ENCODE results near the gene OR2A12.
"Not testable (repeated sequence)": the region's sequence is repeated elsewhere in the genome, so short reads cannot be mapped to it uniquely, and the experiment has no call there.

OR2A12 gene

DNA sequence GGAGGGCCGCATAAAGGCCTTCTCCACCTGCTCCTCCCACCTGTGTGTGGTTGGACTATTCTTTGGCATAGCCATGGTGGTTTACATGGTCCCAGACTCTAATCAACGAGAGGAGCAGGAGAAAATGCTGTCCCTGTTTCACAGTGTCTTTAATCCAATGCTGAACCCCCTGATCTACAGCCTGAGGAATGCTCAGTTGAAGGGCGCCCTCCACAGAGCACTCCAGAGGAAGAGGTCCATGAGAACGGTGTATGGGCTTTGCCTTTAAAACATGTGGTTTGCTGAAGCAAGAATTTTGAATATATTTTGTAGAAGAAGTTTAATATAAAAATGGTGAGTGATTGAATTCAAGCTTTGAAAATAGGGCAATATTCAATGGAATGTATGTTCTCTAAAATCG lies 24.2 kb downstream of the OR2A12 start:
- Histone ChIP-seq H3K27ac (ENCODE audit: insufficient read depth, low read length, poor library complexity, severe bottlenecking) (no peak overlapping the region), H3K9me3 (ENCODE audit: control insufficient read depth, low read length) (no peaks in the 10 kb centered on the region)

DNA sequence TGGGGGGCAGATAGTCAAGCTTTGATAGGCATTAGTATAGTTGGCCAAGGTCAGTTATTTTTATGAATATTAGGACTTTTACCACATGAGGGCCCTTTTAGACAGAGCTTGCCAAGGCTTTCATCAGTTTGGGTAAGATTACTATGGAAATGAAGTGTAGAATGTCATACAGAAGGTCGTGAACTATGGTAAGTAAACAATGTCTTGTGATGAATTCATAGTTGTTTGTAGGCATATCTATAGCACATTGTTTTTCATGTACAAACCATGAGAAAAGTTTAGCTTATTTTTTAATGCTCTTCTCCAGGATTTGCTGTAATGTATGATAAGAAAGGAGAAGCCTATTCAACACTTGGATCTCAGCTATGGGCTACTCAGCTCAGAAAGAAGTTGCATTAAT lies 27.6 kb downstream of the OR2A12 start:
- Histone ChIP-seq H3K4me3 (ENCODE audit: insufficient read depth, low read depth, low read length, poor library complexity, severe bottlenecking) (no peak overlapping the region), H3K36me3 (ENCODE audit: control insufficient read depth, insufficient read depth, low read length) (no peaks in the 10 kb centered on the region), H3K9me3 (ENCODE audit: control insufficient read depth, low read length) (no peaks in the 10 kb centered on the region), H3K4me1 (ENCODE audit: control insufficient read depth, insufficient read depth, low read length, poor library complexity, severe bottlenecking) (no peaks in the 10 kb centered on the region), H3K27me3 (replicated peaks; ENCODE audit: control insufficient read depth, insufficient read depth, low read length, poor library complexity, severe bottlenecking) (peaks cover 3% of the 10 kb centered on the region), H3K27ac (ENCODE audit: insufficient read depth, low read length, poor library complexity, severe bottlenecking) (no peak overlapping the region)
- DNase-seq = no peak

More for the DNA sequence above, 24.2 kb downstream of the OR2A12 start:
- Histone ChIP-seq H3K4me3 (ENCODE audit: insufficient read depth, low read depth, low read length, poor library complexity, severe bottlenecking) (no peak overlapping the region), H3K36me3 (ENCODE audit: control insufficient read depth, insufficient read depth, low read length) (no peaks in the 10 kb centered on the region), H3K4me1 (ENCODE audit: control insufficient read depth, insufficient read depth, low read length, poor library complexity, severe bottlenecking) (no peaks in the 10 kb centered on the region), H3K27me3 (replicated peaks; ENCODE audit: control insufficient read depth, insufficient read depth, low read length, poor library complexity, severe bottlenecking) (peaks cover 3% of the 10 kb centered on the region)
- no peak for DNase-seq

DNA sequence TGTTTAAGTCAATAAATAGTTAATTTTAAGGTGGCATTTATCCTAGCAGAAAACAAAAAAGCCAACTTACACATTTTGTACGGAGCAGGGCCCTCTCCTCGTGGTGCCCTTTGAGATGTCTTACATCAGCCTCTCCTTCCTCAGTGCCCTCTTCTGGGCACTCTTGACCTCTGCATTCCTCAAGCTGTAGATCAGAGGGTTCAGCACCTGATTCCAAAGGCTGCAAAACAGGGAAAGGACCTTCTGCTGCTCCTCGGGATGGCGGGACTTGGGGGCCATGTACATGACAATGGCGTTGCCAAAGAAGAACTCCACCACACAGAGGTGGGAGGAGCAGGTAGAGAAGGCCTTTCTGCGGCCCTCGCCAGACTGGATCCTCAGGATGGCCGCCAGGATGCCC lies 32.3 kb downstream of the OR2A12 start:
- DNase-seq = no peak
- Histone ChIP-seq H3K4me1 (ENCODE audit: control insufficient read depth, insufficient read depth, low read length, poor library complexity, severe bottlenecking) (no peaks in the 10 kb centered on the region), H3K27ac (ENCODE audit: insufficient read depth, low read length, poor library complexity, severe bottlenecking) (no peak overlapping the region), H3K4me3 (ENCODE audit: insufficient read depth, low read depth, low read length, poor library complexity, severe bottlenecking) (no peak overlapping the region), H3K36me3 (ENCODE audit: control insufficient read depth, insufficient read depth, low read length) (no peaks in the 10 kb centered on the region), H3K27me3 (replicated peaks; ENCODE audit: control insufficient read depth, insufficient read depth, low read length, poor library complexity, severe bottlenecking) (peaks cover 3% of the 10 kb centered on the region), H3K9me3 (ENCODE audit: control insufficient read depth, low read length) (no peaks in the 10 kb centered on the region)

DNA sequence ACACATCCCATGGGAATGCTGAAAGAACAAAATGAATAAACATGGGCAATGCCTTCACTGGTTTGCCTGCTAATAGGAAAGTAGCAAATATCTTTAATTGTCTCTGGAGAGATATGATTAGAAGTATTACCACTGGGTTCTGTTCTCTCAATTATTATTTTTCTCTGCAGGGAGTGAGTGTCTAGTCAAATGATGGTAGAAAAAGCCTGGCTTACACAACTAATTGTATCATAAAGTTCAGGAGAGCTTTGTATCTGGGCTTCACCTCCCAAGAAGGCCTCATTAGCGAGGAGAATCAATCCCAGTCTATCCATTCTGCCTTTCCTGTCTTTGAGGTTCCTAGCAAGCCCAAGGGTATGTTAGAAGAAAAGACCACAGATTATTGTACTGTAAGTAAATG lies 36.8 kb downstream of the OR2A12 start, which contains the start of gene OR2A14:
OR2A14 (plus strand) TSS at position 301 of the 400 bp plus-strand sequence. CDS start 5,937 bp downstream, outside the sequence.
- H3K4me3 ChIP-seq (ENCODE audit: insufficient read depth, low read depth, low read length, poor library complexity, severe bottlenecking) = no peak within 1 kb of the TSS
- no peaks in the 10 kb centered on the region for H3K27me3 ChIP-seq (replicated peaks; ENCODE audit: control insufficient read depth, insufficient read depth, low read length, poor library complexity, severe bottlenecking)
- no peak for DNase-seq
- no peaks in the 10 kb centered on the region for H3K4me1 ChIP-seq (ENCODE audit: control insufficient read depth, insufficient read depth, low read length, poor library complexity, severe bottlenecking)
- no peaks in the 10 kb centered on the region for H3K36me3 ChIP-seq (ENCODE audit: control insufficient read depth, insufficient read depth, low read length)
- H3K27ac ChIP-seq (ENCODE audit: insufficient read depth, low read length, poor library complexity, severe bottlenecking) = no peak within 1 kb of the TSS
- H3K9me3 ChIP-seq (ENCODE audit: control insufficient read depth, low read length) = no peaks in the 10 kb centered on the region

DNA sequence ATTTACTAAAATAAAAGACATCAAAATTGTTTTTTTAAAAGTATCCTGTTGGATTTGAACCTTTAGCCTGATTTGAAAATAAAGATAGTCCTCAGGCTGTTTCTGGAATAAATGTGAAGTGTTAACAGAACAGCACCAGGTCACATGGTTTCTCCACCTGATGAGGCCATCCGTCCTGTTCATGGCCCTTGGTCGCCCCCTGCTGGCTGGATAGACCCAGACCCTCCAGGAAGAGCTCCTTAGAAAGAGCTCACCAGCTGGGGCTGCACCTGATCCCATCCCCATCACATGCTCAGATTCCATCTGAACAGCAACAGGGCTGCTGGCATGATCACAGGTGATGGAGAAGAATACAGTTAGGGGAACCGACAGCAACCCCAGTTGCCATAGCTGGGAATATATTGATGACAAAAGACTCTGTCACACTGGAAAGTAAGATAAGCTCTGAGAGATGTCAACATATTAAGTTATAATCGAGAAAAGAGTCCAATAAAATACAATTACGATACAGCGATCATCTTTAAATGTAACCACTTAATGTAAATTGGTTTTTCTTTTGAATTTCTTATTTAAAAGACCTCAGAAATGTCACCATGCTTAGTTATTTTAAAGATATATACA lies 41.7 kb downstream of the OR2A12 start:
- Histone ChIP-seq H3K36me3 (ENCODE audit: control insufficient read depth, insufficient read depth, low read length) (no peaks in the 10 kb centered on the region), H3K4me1 (ENCODE audit: control insufficient read depth, insufficient read depth, low read length, poor library complexity, severe bottlenecking) (no peaks in the 10 kb centered on the region), H3K9me3 (ENCODE audit: control insufficient read depth, low read length) (no peaks in the 10 kb centered on the region), H3K27ac (ENCODE audit: insufficient read depth, low read length, poor library complexity, severe bottlenecking) (no peak overlapping the region), H3K4me3 (ENCODE audit: insufficient read depth, low read depth, low read length, poor library complexity, severe bottlenecking) (no peak overlapping the region), H3K27me3 (replicated peaks; ENCODE audit: control insufficient read depth, insufficient read depth, low read length, poor library complexity, severe bottlenecking) (no peaks in the 10 kb centered on the region)
- DNase-seq = peak; percentile 52 to 73 (median 59)

DNA sequence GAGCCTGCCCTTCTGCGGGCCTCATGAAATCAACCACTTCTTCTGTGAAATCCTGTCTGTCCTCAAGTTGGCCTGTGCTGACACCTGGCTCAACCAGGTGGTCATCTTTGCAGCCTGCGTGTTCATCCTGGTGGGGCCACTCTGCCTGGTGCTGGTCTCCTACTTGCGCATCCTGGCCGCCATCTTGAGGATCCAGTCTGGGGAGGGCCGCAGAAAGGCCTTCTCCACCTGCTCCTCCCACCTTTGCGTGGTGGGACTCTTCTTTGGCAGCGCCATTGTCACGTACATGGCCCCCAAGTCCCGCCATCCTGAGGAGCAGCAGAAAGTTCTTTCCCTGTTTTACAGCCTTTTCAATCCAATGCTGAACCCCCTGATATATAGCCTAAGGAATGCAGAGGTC lies 43.5 kb downstream of the OR2A12 start:
- not testable (repeated sequence) for H3K27ac ChIP-seq (ENCODE audit: insufficient read depth, low read length, poor library complexity, severe bottlenecking); H3K9me3 ChIP-seq (ENCODE audit: control insufficient read depth, low read length); H3K4me1 ChIP-seq (ENCODE audit: control insufficient read depth, insufficient read depth, low read length, poor library complexity, severe bottlenecking); H3K36me3 ChIP-seq (ENCODE audit: control insufficient read depth, insufficient read depth, low read length); H3K4me3 ChIP-seq (ENCODE audit: insufficient read depth, low read depth, low read length, poor library complexity, severe bottlenecking); DNase-seq; H3K27me3 ChIP-seq (replicated peaks; ENCODE audit: control insufficient read depth, insufficient read depth, low read length, poor library complexity, severe bottlenecking)

DNA sequence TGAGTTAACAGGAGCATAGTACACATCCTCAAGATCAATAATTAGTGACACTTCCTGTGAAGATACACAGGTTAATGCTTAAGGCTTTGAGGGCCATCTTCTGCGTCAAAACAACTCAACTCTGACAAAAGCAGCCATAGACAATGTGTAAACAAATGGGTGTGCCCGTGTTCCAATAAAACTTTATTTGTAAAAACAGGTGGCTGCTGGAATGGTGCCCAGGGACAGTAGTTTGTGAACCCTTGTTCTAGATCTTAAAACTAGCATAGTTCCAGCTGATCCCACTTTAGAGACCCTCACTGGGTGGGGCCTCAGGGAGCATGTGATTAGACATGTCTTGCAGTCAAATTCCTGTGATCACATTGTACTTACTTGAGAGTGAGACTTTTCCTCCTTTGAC lies 44.7 kb downstream of the OR2A12 start:
- Histone ChIP-seq H3K4me1 (ENCODE audit: control insufficient read depth, insufficient read depth, low read length, poor library complexity, severe bottlenecking) (no peaks in the 10 kb centered on the region), H3K9me3 (ENCODE audit: control insufficient read depth, low read length) (no peaks in the 10 kb centered on the region), H3K27ac (ENCODE audit: insufficient read depth, low read length, poor library complexity, severe bottlenecking) (no peak overlapping the region), H3K27me3 (replicated peaks; ENCODE audit: control insufficient read depth, insufficient read depth, low read length, poor library complexity, severe bottlenecking) (no peaks in the 10 kb centered on the region), H3K4me3 (ENCODE audit: insufficient read depth, low read depth, low read length, poor library complexity, severe bottlenecking) (no peak overlapping the region), H3K36me3 (ENCODE audit: control insufficient read depth, insufficient read depth, low read length) (no peaks in the 10 kb centered on the region)
- no peak for DNase-seq

DNA sequence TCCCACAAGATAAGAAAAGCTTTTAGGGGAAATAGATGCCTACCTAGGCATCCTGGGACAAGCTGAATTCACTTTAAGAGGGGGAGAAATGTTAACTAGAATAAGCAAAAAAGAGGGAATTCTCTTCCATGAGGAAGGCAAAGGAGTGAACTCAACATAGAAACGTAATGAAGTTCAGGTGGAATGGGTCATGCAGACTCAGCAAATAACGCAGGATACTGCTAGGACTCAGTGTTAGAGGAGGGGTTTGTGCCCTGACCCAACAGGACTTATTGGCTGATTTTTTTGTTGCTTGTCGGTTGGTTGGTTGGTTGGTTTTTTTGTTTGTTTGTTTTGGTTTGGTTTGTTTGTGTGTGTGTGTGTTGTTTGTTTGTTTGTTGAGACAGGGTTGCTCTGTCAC lies 46.2 kb downstream of the OR2A12 start:
- no peaks in the 10 kb centered on the region for H3K27me3 ChIP-seq (replicated peaks; ENCODE audit: control insufficient read depth, insufficient read depth, low read length, poor library complexity, severe bottlenecking)
- H3K4me3 ChIP-seq (ENCODE audit: insufficient read depth, low read depth, low read length, poor library complexity, severe bottlenecking) = no peak overlapping the region
- no peaks in the 10 kb centered on the region for H3K4me1 ChIP-seq (ENCODE audit: control insufficient read depth, insufficient read depth, low read length, poor library complexity, severe bottlenecking)
- H3K27ac ChIP-seq (ENCODE audit: insufficient read depth, low read length, poor library complexity, severe bottlenecking) = no peak overlapping the region
- DNase-seq = no peak
- no peaks in the 10 kb centered on the region for H3K9me3 ChIP-seq (ENCODE audit: control insufficient read depth, low read length)
- H3K36me3 ChIP-seq (ENCODE audit: control insufficient read depth, insufficient read depth, low read length) = no peaks in the 10 kb centered on the region

DNA sequence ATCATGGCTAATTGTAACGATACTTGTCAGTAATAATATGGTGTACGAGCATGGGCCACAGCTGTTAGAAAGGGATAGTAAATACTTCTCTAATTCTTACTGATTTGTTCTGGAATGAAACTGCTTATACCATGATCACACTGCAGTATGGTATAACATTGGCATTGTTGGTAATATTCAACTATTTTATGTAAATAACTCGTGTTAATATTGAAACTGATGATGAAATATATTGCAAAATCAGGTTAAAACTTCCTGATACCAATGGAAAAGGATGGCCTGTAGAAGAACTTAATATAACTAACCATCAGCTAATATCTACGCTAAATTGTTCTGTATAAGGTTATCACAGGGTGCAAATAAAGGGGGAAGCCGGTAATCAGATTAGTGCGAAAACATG lies 47.2 kb downstream of the OR2A12 start:
- H3K36me3 ChIP-seq (ENCODE audit: control insufficient read depth, insufficient read depth, low read length) = no peaks in the 10 kb centered on the region
- H3K4me1 ChIP-seq (ENCODE audit: control insufficient read depth, insufficient read depth, low read length, poor library complexity, severe bottlenecking) = no peaks in the 10 kb centered on the region
- DNase-seq = no peak
- H3K9me3 ChIP-seq (ENCODE audit: control insufficient read depth, low read length) = no peaks in the 10 kb centered on the region
- no peak overlapping the region for H3K4me3 ChIP-seq (ENCODE audit: insufficient read depth, low read depth, low read length, poor library complexity, severe bottlenecking)
- H3K27me3 ChIP-seq (replicated peaks; ENCODE audit: control insufficient read depth, insufficient read depth, low read length, poor library complexity, severe bottlenecking) = no peaks in the 10 kb centered on the region
- no peak overlapping the region for H3K27ac ChIP-seq (ENCODE audit: insufficient read depth, low read length, poor library complexity, severe bottlenecking)

DNA sequence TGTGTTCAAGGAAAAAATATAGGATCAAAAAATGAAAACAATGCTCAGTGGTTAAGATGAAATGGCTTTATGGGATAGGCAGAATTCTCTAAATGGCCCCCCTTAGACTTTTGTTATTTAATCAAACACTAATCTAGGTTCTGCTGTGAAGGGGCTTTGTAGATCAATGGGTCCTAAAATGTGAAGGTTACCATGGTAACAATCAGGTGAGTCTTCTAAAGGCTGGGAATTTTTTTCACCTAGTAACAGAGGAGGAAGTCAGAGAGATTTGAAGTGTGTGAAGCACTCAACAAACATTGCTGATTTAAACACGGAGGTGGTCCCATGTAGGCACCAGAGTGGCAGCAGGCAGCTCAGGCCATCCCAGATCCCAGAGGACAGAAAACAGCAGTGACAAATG lies 48.0 kb downstream of the OR2A12 start:
- no peaks in the 10 kb centered on the region for H3K9me3 ChIP-seq (ENCODE audit: control insufficient read depth, low read length)
- H3K27ac ChIP-seq (ENCODE audit: insufficient read depth, low read length, poor library complexity, severe bottlenecking) = no peak overlapping the region
- no peak for DNase-seq
- H3K4me3 ChIP-seq (ENCODE audit: insufficient read depth, low read depth, low read length, poor library complexity, severe bottlenecking) = no peak overlapping the region
- H3K27me3 ChIP-seq (replicated peaks; ENCODE audit: control insufficient read depth, insufficient read depth, low read length, poor library complexity, severe bottlenecking) = no peaks in the 10 kb centered on the region
- H3K4me1 ChIP-seq (ENCODE audit: control insufficient read depth, insufficient read depth, low read length, poor library complexity, severe bottlenecking) = no peaks in the 10 kb centered on the region
- no peaks in the 10 kb centered on the region for H3K36me3 ChIP-seq (ENCODE audit: control insufficient read depth, insufficient read depth, low read length)

Measured in effector memory CD4-positive, alpha-beta T cell (primary cell).